IMR-90 (cell line): ENCODE measurements around the gene KIF1B. TPM values are rescaled to one million over a fixed set of nuclear protein-coding genes. Genes with fewer than 3 reads are reported as not detected.

Source experiments
- ATAC-seq: fragments of 200-7000 bp; cut with Tn5 transposase; 2 replicates; pipeline ENCODE4 v1.9.1; 2020; ENCODE audit warnings: low read depth, mild to moderate bottlenecking, moderate library complexity
- BruUV-seq: library from RNA; stranded (reverse); fragments of 400-500 nt; replicated peaks from 2 replicates; lab custom pipeline; 2021; lab: Mats Ljungman, UMichigan
- CTCF ChIA-PET: fragments of 300-600 bp; formaldehyde crosslinking; extraction: SDS; loops from one replicate; lab custom pipeline; 2021; ENCODE audit warnings: antibody characterized with exemption; lab: Yijun Ruan, JAX
- POLR2A ChIA-PET: fragments of 300-600 bp; sonication (Branson Sonifier 250); formaldehyde crosslinking; loops from one replicate; lab custom pipeline; 2022; ENCODE audit warnings: antibody characterized with exemption; ENCODE audit not compliant: unreplicated experiment; lab: Charles Lee
- DNase-seq: peaks from one replicate; pipeline ENCODE4 v3.0.0; 2013
- H2AFZ ChIP-seq: replicated peaks from 2 replicates; pipeline ENCODE3; 2013; ENCODE audit warnings: low read length, mild to moderate bottlenecking; ENCODE audit not compliant: poor library complexity
- H2AK5ac ChIP-seq: 2 replicates; pipeline ENCODE4 v1.6.1; 2013; ENCODE audit warnings: low read depth, low read length, inconsistent platforms
- H2AK9ac ChIP-seq: replicated peaks from 2 replicates; pipeline ENCODE3; 2013; ENCODE audit warnings: mild to moderate bottlenecking, low read depth, low read length, moderate library complexity; ENCODE audit not compliant: poor library complexity
- H2BK120ac ChIP-seq: 2 replicates; pipeline ENCODE4 v1.6.1; 2013; ENCODE audit warnings: low read depth, low read length, inconsistent platforms
- H2BK15ac ChIP-seq: 3 replicates; pipeline ENCODE4 v1.6.1; 2013; ENCODE audit warnings: low read depth, low read length, inconsistent platforms
- H2BK20ac ChIP-seq: 2 replicates; pipeline ENCODE4 v1.6.1; 2013; ENCODE audit warnings: low read depth, mild to moderate bottlenecking, inconsistent platforms, low read length, moderate library complexity
- H2BK5ac ChIP-seq: 2 replicates; pipeline ENCODE4 v1.6.1; 2013; ENCODE audit warnings: mild to moderate bottlenecking, low read depth, low read length, inconsistent platforms; ENCODE audit not compliant: poor library complexity, severe bottlenecking
- H3K14ac ChIP-seq: replicated peaks from 2 replicates; pipeline ENCODE4 v1.6.1; 2013; ENCODE audit warnings: low read depth, low read length, inconsistent platforms
- H3K18ac ChIP-seq: 2 replicates; pipeline ENCODE4 v1.6.1; 2013; ENCODE audit warnings: low read depth, low read length, control low read depth
- H3K23ac ChIP-seq: 2 replicates; pipeline ENCODE4 v1.6.1; 2013; ENCODE audit warnings: low read depth, low read length, inconsistent platforms
- H3K27ac ChIP-seq: 2 replicates; pipeline ENCODE4 v1.5.1; 2013; ENCODE audit warnings: mild to moderate bottlenecking, control low read depth, low read length; ENCODE audit not compliant: insufficient read depth
- H3K27me3 ChIP-seq: 2 replicates; pipeline ENCODE4 v1.6.1; 2013; ENCODE audit warnings: low read length; ENCODE audit not compliant: control insufficient read depth, insufficient read depth
- H3K36me3 ChIP-seq: 2 replicates; pipeline ENCODE4 v1.6.1; 2013; ENCODE audit warnings: low read length, mixed read lengths; ENCODE audit not compliant: control insufficient read depth, insufficient read depth
- H3K4ac ChIP-seq: 2 replicates; pipeline ENCODE4 v1.6.1; 2013; ENCODE audit warnings: low read depth, low read length, inconsistent platforms
- H3K4me1 ChIP-seq: 2 replicates; pipeline ENCODE4 v1.6.1; 2013; ENCODE audit warnings: low read length, mixed read lengths; ENCODE audit not compliant: control insufficient read depth, insufficient read depth
- H3K4me2 ChIP-seq: 2 replicates; pipeline ENCODE4 v1.6.1; 2013; ENCODE audit warnings: low read depth, mild to moderate bottlenecking, control low read depth, low read length, moderate library complexity
- H3K4me3 ChIP-seq: 2 replicates; pipeline ENCODE4 v1.5.1; 2013; ENCODE audit warnings: low read depth, mild to moderate bottlenecking, control low read depth, low read length, moderate library complexity; ENCODE audit not compliant: insufficient read depth
- H3K56ac ChIP-seq: 2 replicates; pipeline ENCODE4 v1.6.1; 2013; ENCODE audit warnings: low read length, inconsistent platforms; ENCODE audit not compliant: insufficient read depth; ENCODE audit errors: extremely low read depth
- H3K79me1 ChIP-seq, 2 experiments: 2 replicates each; pipeline ENCODE4 v1.6.1; 2013; ENCODE audit warnings: low read length in 2 of 2, inconsistent platforms in 1 of 2, low read depth in 1 of 2
- H3K9ac ChIP-seq: 2 replicates; pipeline ENCODE4 v1.6.1; 2013; ENCODE audit warnings: low read depth, low read length, control low read depth
- H3K9me1 ChIP-seq: 2 replicates; pipeline ENCODE4 v1.6.1; 2013; ENCODE audit warnings: low read length, inconsistent platforms; ENCODE audit not compliant: insufficient read depth
- H3K9me3 ChIP-seq: 2 replicates; pipeline ENCODE4 v1.6.1; 2013; ENCODE audit warnings: low read length; ENCODE audit not compliant: control insufficient read depth, insufficient read depth
- H4K20me1 ChIP-seq: 2 replicates; pipeline ENCODE4 v1.6.1; 2013; ENCODE audit warnings: low read length, inconsistent platforms; ENCODE audit not compliant: insufficient read depth
- H4K5ac ChIP-seq: 2 replicates; pipeline ENCODE4 v1.6.1; 2013; ENCODE audit warnings: mild to moderate bottlenecking, low read depth, low read length, control low read depth
- H4K8ac ChIP-seq, 2 experiments: 2 replicates each; pipeline ENCODE4 v1.6.1; 2013; ENCODE audit warnings: low read depth in 2 of 2, low read length in 2 of 2, control low read depth in 1 of 2, inconsistent platforms in 1 of 2
- H4K91ac ChIP-seq: 2 replicates; pipeline ENCODE4 v1.6.1; 2013; ENCODE audit warnings: low read depth, low read length, inconsistent platforms; ENCODE audit not compliant: insufficient read depth
- BHLHE40 ChIP-seq: fragments of 150-350 bp; IDR thresholded peaks from 2 replicates; pipeline ENCODE4 v1.6.1; 2016; ENCODE audit warnings: mild to moderate bottlenecking, low read depth, low read length
- CEBPB ChIP-seq: IDR thresholded peaks from 2 replicates; pipeline ENCODE4 v1.6.1; 2012; ENCODE audit warnings: low read depth, low read length, improper control_type of control experiment
- CHD1 ChIP-seq: IDR thresholded peaks from 2 replicates; pipeline ENCODE4 v1.6.1; 2012; ENCODE audit warnings: low read depth, low read length, improper control_type of control experiment
- FOS ChIP-seq: fragments of 150-350 bp; IDR thresholded peaks from 2 replicates; pipeline ENCODE4 v1.6.1; 2016; ENCODE audit warnings: low read depth, low read length
- MAFK ChIP-seq: IDR thresholded peaks from 2 replicates; pipeline ENCODE4 v1.6.1; 2012; ENCODE audit warnings: low read depth, low read length, improper control_type of control experiment
- MAZ ChIP-seq: IDR thresholded peaks from 2 replicates; pipeline ENCODE4 v1.6.1; 2012; ENCODE audit warnings: low read depth, mild to moderate bottlenecking, low read length, improper control_type of control experiment, moderate library complexity, borderline replicate concordance
- MXI1 ChIP-seq: IDR thresholded peaks from 2 replicates; pipeline ENCODE4 v1.6.1; 2012; ENCODE audit warnings: low read depth, mild to moderate bottlenecking, low read length, moderate library complexity, borderline replicate concordance
- NFE2L2 ChIP-seq: fragments of 150-350 bp; IDR thresholded peaks from 2 replicates; pipeline ENCODE4 v1.6.1; 2016; ENCODE audit warnings: low read depth, mild to moderate bottlenecking, low read length
- POLR2A ChIP-seq: IDR thresholded peaks from 2 replicates; pipeline ENCODE4 v1.6.1; 2012; ENCODE audit warnings: mild to moderate bottlenecking, low read depth, low read length
- RAD21 ChIP-seq: IDR thresholded peaks from 2 replicates; pipeline ENCODE4 v1.6.1; 2012; ENCODE audit warnings: low read length, improper control_type of control experiment
- RCOR1 ChIP-seq: IDR thresholded peaks from 2 replicates; pipeline ENCODE4 v1.6.1; 2012; ENCODE audit warnings: mild to moderate bottlenecking, low read length, improper control_type of control experiment; ENCODE audit not compliant: insufficient replicate concordance
- RFX5 ChIP-seq: IDR thresholded peaks from 2 replicates; pipeline ENCODE4 v1.8.0; 2012; ENCODE audit warnings: low read depth, mild to moderate bottlenecking, low read length, moderate library complexity
- SMC3 ChIP-seq: fragments of 150-350 bp; IDR thresholded peaks from 2 replicates; pipeline ENCODE4 v1.6.1; 2016; ENCODE audit warnings: low read depth, mild to moderate bottlenecking, antibody characterized with exemption, low read length, moderate library complexity
- USF2 ChIP-seq: fragments of 150-350 bp; IDR thresholded peaks from 2 replicates; pipeline ENCODE4 v1.6.1; 2017; ENCODE audit warnings: mild to moderate bottlenecking, antibody characterized with exemption, low read length, low read depth
- WGBS, 2 experiments: methylation state at CpG; one replicate each; pipeline versions ENCODE4 v1.1.5 to v1.1.7; 2013; ENCODE audit warnings: missing lambda C conversion rate in 2 of 2; ENCODE audit not compliant: insufficient read length in 1 of 2; ENCODE audit errors: extremely low coverage in 2 of 2; 5-methylcytosine and 5-hydroxymethylcytosine counted together
- dilution Hi-C: fragments of 300-500 bp; cut with HindIII; formaldehyde crosslinking; loops from one replicate; pipeline ENCODE4 v1.14.3; 2018; ENCODE audit warnings: low sequenced_read_pairs; ENCODE audit not compliant: unreplicated experiment
- in situ Hi-C: fragments of 300-500 bp; cut with MboI; formaldehyde crosslinking; loops from 3 replicates; pipeline ENCODE4 v1.14.3; 2019; ENCODE audit warnings: low sequenced_read_pairs, inconsistent platforms, mixed read lengths
- intact Hi-C: fragments of 100-400 bp; cut with micrococcal nuclease; formaldehyde crosslinking; loops from 2 replicates; pipeline ENCODE4 v1.10.0; 2022
- polyA plus RNA-seq, 3 experiments: library from polyadenylated mRNA; depleted of rRNA; stranded (reverse); fragments of >200 nt; gene quantifications; 2 replicates each; pipeline ENCODE4 v1.2.3, GENCODE V29; 2012; ENCODE audit warnings: low replicate concordance in 1 of 3
- total RNA-seq: library from RNA; depleted of rRNA; stranded (reverse); fragments of >200 nt; gene quantifications from 2 replicates; pipeline ENCODE4 v1.2.3, GENCODE V29; 2012
- TF ChIP-seq, protein P1 (sequence below): conservative IDR thresholded peaks from 2 replicates; pipeline ENCODE4 v1.5.1; 2012; ENCODE audit warnings: mild to moderate bottlenecking, low read depth, low read length, improper control_type of control experiment
- TF ChIP-seq, protein P2 (sequence below): fragments of 150-350 bp; IDR thresholded peaks from 2 replicates; pipeline ENCODE4 v1.6.1; 2016; ENCODE audit warnings: low read depth, mild to moderate bottlenecking, low read length, moderate library complexity, borderline replicate concordance

Gene KIF1B
- total and polyA plus RNA-seq, 2 of the 4 experiments (the other 2 are of a cell fraction): 13.0 to 21.1 TPM

DNA sequence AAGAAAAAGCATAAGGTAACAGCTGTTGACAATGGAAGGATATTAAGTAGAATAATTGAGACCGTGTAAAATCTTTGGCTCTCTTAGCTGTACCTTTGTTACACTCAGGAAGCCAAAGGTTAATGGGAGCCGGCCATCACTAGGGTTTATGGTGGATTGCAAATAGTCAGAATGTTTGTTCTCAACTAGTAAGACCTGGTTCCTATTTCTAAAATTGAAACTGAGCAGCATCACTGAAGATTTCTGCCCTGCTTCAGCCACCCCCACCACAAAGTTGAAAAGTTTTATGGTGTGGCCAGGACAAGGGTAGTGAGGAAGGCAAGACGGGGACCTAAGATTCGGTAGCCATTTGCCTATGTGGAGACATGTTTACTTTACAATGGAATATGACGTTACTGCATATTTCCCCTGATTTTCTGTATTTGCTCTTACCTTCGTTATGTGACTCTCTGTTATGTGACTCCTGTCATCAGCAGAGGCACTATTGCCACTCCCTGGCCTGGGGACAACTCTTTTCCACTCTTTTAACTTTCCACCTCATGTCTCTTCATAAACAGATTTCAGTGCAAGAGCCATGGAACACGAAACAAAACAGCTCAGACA lies 41.4 kb upstream of the KIF1B start:
- no peaks in the 10 kb centered on the region for H3K27me3 ChIP-seq
- H3K9me1 ChIP-seq: peaks cover 14% of the 10 kb centered on the region; the same call in 1 of the 2 replicates
- no peak overlapping the region for H2AK9ac ChIP-seq
- no peak overlapping the region for H3K4me2 ChIP-seq
- H3K9me3 ChIP-seq: no peaks in the 10 kb centered on the region
- H3K27ac ChIP-seq: no peak overlapping the region
- no peaks in the 10 kb centered on the region; the same call in 1 of the 2 replicates for H4K20me1 ChIP-seq
- no peak overlapping the region for H3K56ac ChIP-seq
- H2BK120ac ChIP-seq: no peak overlapping the region
- no peak overlapping the region for H2AFZ ChIP-seq
- H2BK20ac ChIP-seq: no peak overlapping the region
- no peak overlapping the region for H3K14ac ChIP-seq
- no peak overlapping the region for H4K91ac ChIP-seq
- no peaks in the 10 kb centered on the region for H3K4me1 ChIP-seq
- peaks cover 46% of the 10 kb centered on the region for H3K36me3 ChIP-seq
- WGBS, 2 experiments: 100% methylated on average over 1 of the region's 7 CpGs; no CpG with 5 or more reads in 1 of the 2 experiments
- TF ChIP-seq CHD1 (no peak), BHLHE40 (no peak), RCOR1 (no peak), RAD21 (no peak), SMC3 (no peak), FOS (no peak), MAFK (no peak), POLR2A (no peak), NFE2L2 (no peak), MAZ (no peak), RFX5 (no peak), USF2 (no peak), CEBPB (no peak), MXI1 (no peak)
- TF ChIP-seq, protein P1, sequence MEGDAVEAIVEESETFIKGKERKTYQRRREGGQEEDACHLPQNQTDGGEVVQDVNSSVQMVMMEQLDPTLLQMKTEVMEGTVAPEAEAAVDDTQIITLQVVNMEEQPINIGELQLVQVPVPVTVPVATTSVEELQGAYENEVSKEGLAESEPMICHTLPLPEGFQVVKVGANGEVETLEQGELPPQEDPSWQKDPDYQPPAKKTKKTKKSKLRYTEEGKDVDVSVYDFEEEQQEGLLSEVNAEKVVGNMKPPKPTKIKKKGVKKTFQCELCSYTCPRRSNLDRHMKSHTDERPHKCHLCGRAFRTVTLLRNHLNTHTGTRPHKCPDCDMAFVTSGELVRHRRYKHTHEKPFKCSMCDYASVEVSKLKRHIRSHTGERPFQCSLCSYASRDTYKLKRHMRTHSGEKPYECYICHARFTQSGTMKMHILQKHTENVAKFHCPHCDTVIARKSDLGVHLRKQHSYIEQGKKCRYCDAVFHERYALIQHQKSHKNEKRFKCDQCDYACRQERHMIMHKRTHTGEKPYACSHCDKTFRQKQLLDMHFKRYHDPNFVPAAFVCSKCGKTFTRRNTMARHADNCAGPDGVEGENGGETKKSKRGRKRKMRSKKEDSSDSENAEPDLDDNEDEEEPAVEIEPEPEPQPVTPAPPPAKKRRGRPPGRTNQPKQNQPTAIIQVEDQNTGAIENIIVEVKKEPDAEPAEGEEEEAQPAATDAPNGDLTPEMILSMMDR: no peak
- TF ChIP-seq, protein P2, sequence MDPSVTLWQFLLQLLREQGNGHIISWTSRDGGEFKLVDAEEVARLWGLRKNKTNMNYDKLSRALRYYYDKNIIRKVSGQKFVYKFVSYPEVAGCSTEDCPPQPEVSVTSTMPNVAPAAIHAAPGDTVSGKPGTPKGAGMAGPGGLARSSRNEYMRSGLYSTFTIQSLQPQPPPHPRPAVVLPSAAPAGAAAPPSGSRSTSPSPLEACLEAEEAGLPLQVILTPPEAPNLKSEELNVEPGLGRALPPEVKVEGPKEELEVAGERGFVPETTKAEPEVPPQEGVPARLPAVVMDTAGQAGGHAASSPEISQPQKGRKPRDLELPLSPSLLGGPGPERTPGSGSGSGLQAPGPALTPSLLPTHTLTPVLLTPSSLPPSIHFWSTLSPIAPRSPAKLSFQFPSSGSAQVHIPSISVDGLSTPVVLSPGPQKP: no peak
- intact Hi-C loops (no loop called here), in situ Hi-C loops (no loop called here), dilution Hi-C loops (no loop called here)
- ChIA-PET POLR2A (no interaction called here), CTCF (no interaction called here)
- ATAC-seq (no peak), DNase-seq (no peak)
- H4K5ac ChIP-seq: no peak overlapping the region
- H2BK5ac ChIP-seq: no peak overlapping the region
- H3K18ac ChIP-seq: no peak overlapping the region
- H2AK5ac ChIP-seq: no peak overlapping the region
- H2BK15ac ChIP-seq: no peak overlapping the region
- BruUV-seq: no TSS peak
- no peak overlapping the region for H3K23ac ChIP-seq
- no peak overlapping the region for H3K9ac ChIP-seq
- H3K4ac ChIP-seq: no peak overlapping the region
- H4K8ac ChIP-seq: no peak overlapping the region
- H3K4me3 ChIP-seq: no peak overlapping the region
- H3K79me1 ChIP-seq: peaks cover 0 to 4% of the 10 kb centered on the region in 2 experiments; a peak in 2 of 4 replicates
